HepG2 (cell line): ENCODE measurements around the gene PCNA. TPM values are rescaled to one million over a fixed set of nuclear protein-coding genes. Genes with fewer than 3 reads are reported as not detected.

ENCODE experiments used
- ARID5B ChIP-seq: IDR thresholded peaks from 2 replicates; pipeline ENCODE4 v1.4.0; 2020; ENCODE audit warnings: mild to moderate bottlenecking, missing genetic modification reagents
- ERF ChIP-seq: IDR thresholded peaks from 2 replicates; pipeline ENCODE4 v1.6.1; 2018; ENCODE audit warnings: missing biosample characterization, missing genetic modification reagents
- EZH2 ChIP-seq: conservative IDR thresholded peaks from 2 replicates; pipeline ENCODE4 v1.6.1; 2012; ENCODE audit warnings: mild to moderate bottlenecking, low read depth, low read length, moderate library complexity
- GPBP1L1 ChIP-seq: sonication (generic); formaldehyde crosslinking; IDR thresholded peaks from 2 replicates; pipeline ENCODE4 v1.5.0; 2020; ENCODE audit warnings: mild to moderate bottlenecking, missing genetic modification reagents
- IRX3 ChIP-seq: sonication (generic); formaldehyde crosslinking; IDR thresholded peaks from 2 replicates; pipeline ENCODE4 v1.8.1; 2023; ENCODE audit warnings: mild to moderate bottlenecking, low read depth, missing genetic modification reagents, borderline replicate concordance
- MXD4 ChIP-seq: IDR thresholded peaks from 2 replicates; pipeline ENCODE4 v1.6.1; 2016; ENCODE audit warnings: mild to moderate bottlenecking, missing biosample characterization, missing genetic modification reagents
- PLSCR1 ChIP-seq: sonication (generic); formaldehyde crosslinking; IDR thresholded peaks from 2 replicates; pipeline ENCODE4 v1.5.0; 2020; ENCODE audit warnings: missing genetic modification reagents, mild to moderate bottlenecking, borderline replicate concordance
- SMAD9 ChIP-seq: sonication (generic); formaldehyde crosslinking; IDR thresholded peaks from 2 replicates; pipeline ENCODE4 v1.5.1; 2020; ENCODE audit warnings: mild to moderate bottlenecking, missing genetic modification reagents
- SNAI1 ChIP-seq: sonication (generic); formaldehyde crosslinking; IDR thresholded peaks from 2 replicates; pipeline ENCODE4 v1.5.0; 2020; ENCODE audit warnings: mild to moderate bottlenecking, missing genetic modification reagents, borderline replicate concordance
- SNAPC4 ChIP-seq: sonication (generic); formaldehyde crosslinking; IDR thresholded peaks from 2 replicates; pipeline ENCODE4 v1.4.0; 2020; ENCODE audit warnings: mild to moderate bottlenecking, missing genetic modification reagents
- SSRP1 ChIP-seq: IDR thresholded peaks from 2 replicates; pipeline ENCODE4 v1.6.1; 2016; ENCODE audit warnings: control low read depth
- UBTF ChIP-seq: sonication (generic); formaldehyde crosslinking; IDR thresholded peaks from 2 replicates; pipeline ENCODE4 v1.4.0; 2020; ENCODE audit warnings: mild to moderate bottlenecking, missing genetic modification reagents
- ZNF501 ChIP-seq: sonication (generic); formaldehyde crosslinking; IDR thresholded peaks from 2 replicates; pipeline ENCODE4 v1.5.1; 2020; ENCODE audit warnings: mild to moderate bottlenecking, moderate library complexity, missing genetic modification reagents
- ZNF557 ChIP-seq: sonication (generic); formaldehyde crosslinking; IDR thresholded peaks from 2 replicates; pipeline ENCODE4 v1.4.0; 2020; ENCODE audit warnings: missing genetic modification reagents
- ZNF703 ChIP-seq: sonication (generic); formaldehyde crosslinking; IDR thresholded peaks from 2 replicates; pipeline ENCODE4 v1.5.1; 2020; ENCODE audit warnings: missing genetic modification reagents, mild to moderate bottlenecking, moderate library complexity, borderline replicate concordance
- ZNF749 ChIP-seq: sonication (generic); formaldehyde crosslinking; IDR thresholded peaks from 2 replicates; pipeline ENCODE4 v1.8.0; 2022; ENCODE audit warnings: mild to moderate bottlenecking, missing genetic modification reagents, moderate library complexity, borderline replicate concordance
- polyA plus RNA-seq, 8 experiments: library from polyadenylated mRNA; depleted of rRNA in 3 of 8; stranded (reverse) in 7 of 8; unstranded in 1 of 8; fragments of >200 nt; fragmentation: Illumina TruSeq in 4 of 8; extraction: Trizol in 4 of 8; gene quantifications; 2 replicates each; pipeline versions ENCODE4 v1.2.1 to v1.2.3, GENCODE V29; 2011 to 2016; ENCODE audit warnings: low read depth in 4 of 8, missing spikeins in 1 of 8, mixed read lengths in 1 of 8; ENCODE audit not compliant: insufficient read depth in 1 of 8
- total RNA-seq, 5 experiments: library from RNA; depleted of rRNA; stranded (reverse); fragments of >200 nt; fragmentation: Illumina TruSeq; extraction: Trizol; gene quantifications; 2 replicates each; pipeline ENCODE4 v1.2.3, GENCODE V29; 2016; ENCODE audit warnings: low read depth in 1 of 5

Gene PCNA
- total and polyA plus RNA-seq, 2 of the 13 experiments (the other 11 are each of a cell fraction or from before 2014, with no cell fraction given), result 229 to 655 TPM

- no peak for TF ChIP-seq IRX3
- TF ChIP-seq MXD4 (CRISPR knock-in tag), result no peak
- peak; percentile 29 for TF ChIP-seq ARID5B (CRISPR knock-in tag)
- 0 out of 2 replicates have a peak, but pooled peaks have one; percentile 30 for TF ChIP-seq SNAPC4 (CRISPR knock-in tag)
- TF ChIP-seq SNAI1 (CRISPR knock-in tag), result no peak
- TF ChIP-seq PLSCR1 (CRISPR knock-in tag), result no peak
- TF ChIP-seq UBTF (CRISPR knock-in tag), result no peak
- no peak for TF ChIP-seq ZNF557 (CRISPR knock-in tag)
- no peak for TF ChIP-seq SMAD9 (CRISPR knock-in tag)
- TF ChIP-seq ZNF501 (CRISPR knock-in tag), result peak; percentile 47; the same call in 1 of the 2 replicates
- no peak for TF ChIP-seq EZH2
- no peak for TF ChIP-seq GPBP1L1 (CRISPR knock-in tag)
- no peak for TF ChIP-seq ERF (CRISPR knock-in tag)
- no peak for TF ChIP-seq ZNF749 (CRISPR knock-in tag)
- TF ChIP-seq SSRP1 (CRISPR knock-in tag), result no peak
- TF ChIP-seq ZNF703 (CRISPR knock-in tag), result no peak
Observed at GRCh38 chr20:5065879-5066383, 53.8 kb downstream of the PCNA start (continued).
